DND-41 (cell line): Measurements from ENCODE around the gene MED12L.

Experiments used
- EZH2 ChIP-seq: IDR thresholded peaks from 3 replicates; pipeline ENCODE4 v1.6.1; 2012; ENCODE audit warnings: borderline replicate concordance, low read depth, mild to moderate bottlenecking, moderate library complexity, low read length, inconsistent platforms; ENCODE audit not compliant: severe bottlenecking
- TF ChIP-seq, protein P1 (sequence below): IDR thresholded peaks from 2 replicates; pipeline ENCODE4 v1.5.1; 2012; ENCODE audit warnings: borderline replicate concordance, low read length, moderate library complexity, mild to moderate bottlenecking; ENCODE audit not compliant: poor library complexity, severe bottlenecking; ENCODE audit errors: extremely low read depth

DNA sequence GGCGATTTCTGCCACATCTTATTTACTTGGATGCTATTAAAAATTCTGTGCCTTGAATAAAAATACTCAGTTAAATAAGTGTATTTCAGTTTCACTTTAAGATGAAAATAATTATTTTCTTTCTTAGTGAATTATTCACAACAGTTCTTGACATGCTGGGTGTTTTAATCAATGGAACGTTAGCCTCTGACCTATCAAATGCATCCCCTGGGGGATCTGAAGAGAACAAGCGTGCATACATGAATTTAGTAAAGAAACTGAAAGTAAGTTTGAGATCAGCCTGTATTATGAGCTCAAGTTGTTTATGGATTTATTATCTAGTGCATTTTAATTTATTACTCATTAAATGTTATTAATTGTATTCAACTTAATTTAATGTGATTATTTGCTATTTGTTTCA is 298.5 kb downstream of the MED12L start:
- TF ChIP-seq, protein P1, sequence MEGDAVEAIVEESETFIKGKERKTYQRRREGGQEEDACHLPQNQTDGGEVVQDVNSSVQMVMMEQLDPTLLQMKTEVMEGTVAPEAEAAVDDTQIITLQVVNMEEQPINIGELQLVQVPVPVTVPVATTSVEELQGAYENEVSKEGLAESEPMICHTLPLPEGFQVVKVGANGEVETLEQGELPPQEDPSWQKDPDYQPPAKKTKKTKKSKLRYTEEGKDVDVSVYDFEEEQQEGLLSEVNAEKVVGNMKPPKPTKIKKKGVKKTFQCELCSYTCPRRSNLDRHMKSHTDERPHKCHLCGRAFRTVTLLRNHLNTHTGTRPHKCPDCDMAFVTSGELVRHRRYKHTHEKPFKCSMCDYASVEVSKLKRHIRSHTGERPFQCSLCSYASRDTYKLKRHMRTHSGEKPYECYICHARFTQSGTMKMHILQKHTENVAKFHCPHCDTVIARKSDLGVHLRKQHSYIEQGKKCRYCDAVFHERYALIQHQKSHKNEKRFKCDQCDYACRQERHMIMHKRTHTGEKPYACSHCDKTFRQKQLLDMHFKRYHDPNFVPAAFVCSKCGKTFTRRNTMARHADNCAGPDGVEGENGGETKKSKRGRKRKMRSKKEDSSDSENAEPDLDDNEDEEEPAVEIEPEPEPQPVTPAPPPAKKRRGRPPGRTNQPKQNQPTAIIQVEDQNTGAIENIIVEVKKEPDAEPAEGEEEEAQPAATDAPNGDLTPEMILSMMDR: no peak
- no peak for TF ChIP-seq EZH2
